HG02852 (cell line): ENCODE results near the gene TOMM7.
"Not testable (repeated sequence)": the region's sequence is repeated elsewhere in the genome, so short reads cannot be mapped to it uniquely, and the experiment has no call there.

Experiments
- ATAC-seq: cut with Tn5 transposase; IDR thresholded peaks from one replicate; pipeline ENCODE4 v1.9.1; 2021; ENCODE audit warnings: mild to moderate bottlenecking, moderate library complexity; ENCODE audit not compliant: unreplicated experiment

The TOMM7 gene

DNA sequence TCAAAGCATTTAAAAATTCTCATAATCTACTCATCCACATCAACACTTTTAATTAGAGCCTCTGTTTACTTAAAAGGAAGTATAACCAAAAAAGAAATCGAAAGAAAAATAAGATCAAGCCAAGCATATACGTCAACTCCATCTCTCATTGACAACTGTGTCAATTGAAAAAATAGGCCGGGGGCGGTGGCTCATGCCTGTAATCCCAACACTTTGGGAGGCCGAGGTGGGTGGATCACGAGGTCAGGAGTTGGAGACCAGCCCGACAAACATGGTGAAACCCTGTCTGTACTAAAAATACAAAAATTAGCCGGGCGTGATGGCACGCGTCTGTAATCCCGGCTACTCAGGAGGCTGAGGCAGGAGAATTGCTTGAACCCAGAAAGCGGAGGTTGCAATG, 32.0 kb downstream of the TOMM7 start:
- not testable (repeated sequence) for ATAC-seq

DNA sequence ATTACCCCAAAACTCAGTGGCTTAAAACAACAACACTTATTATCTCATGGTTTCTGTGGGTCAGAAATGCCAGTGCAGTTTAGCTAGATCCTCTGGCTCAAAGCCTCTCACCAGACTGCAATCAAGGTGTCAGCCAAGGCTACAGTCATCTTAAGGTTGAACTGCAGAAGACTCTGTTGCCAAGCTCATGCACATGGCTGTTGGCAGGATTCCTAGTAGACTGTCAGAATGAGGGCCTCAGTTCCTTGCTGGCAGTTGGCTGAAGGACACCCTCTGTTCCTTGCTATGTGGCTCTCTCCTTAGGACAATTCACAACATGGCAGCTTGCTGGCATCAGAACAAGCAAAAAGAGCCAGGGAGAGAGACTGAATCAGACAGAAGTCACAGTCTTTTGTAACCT, 34.7 kb downstream of the TOMM7 start:
- no peak for ATAC-seq

DNA sequence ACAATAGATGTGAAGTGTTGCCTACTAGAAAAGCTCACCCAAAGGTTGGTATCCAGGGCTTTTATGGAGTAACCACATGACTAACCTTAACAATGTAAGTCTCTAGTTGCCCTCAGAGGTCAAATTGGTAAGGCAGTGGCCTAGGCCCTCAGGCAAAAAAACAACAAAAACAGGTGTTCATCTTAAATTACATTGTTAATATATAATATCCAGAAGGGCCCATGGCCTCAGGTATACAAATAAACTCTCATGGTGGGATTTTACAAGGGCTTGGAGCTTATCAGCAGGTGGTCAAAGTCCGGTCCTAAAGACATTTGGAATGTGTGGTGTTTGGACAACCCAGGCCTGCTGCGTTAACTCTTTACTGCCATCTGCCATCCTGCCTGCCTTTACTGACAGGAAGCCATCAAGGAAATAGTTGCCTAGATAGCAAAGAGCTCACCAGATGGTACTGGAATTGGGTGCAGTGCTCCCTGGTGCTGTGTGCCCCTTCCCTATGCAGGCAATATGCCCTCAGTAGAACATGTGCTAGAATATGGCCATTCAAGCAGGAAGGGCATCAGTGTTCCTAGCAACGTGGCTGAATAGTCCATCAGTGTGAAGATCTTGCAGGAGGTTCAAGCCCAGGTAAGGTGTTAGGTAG, 36.2 kb downstream of the TOMM7 start:
- ATAC-seq = no peak

DNA sequence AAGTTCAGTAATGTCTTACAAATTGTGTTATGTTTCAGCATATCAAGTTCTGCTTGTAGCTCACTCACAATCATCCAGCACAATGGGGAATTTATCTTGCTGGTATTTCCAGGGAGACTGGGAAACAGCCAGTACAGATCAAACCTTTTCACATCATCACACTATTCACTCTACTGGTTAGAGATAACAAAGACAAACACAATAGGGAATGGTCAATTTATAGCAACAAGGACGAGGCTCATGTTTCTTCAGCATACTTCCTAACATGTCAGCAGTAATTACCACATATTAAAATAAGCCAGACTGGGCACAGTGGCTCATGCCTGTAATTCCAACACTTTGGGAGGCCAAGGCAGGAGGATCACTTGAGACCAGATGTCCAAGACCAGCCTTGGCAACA, 38.3 kb downstream of the TOMM7 start:
- ATAC-seq = no peak

DNA sequence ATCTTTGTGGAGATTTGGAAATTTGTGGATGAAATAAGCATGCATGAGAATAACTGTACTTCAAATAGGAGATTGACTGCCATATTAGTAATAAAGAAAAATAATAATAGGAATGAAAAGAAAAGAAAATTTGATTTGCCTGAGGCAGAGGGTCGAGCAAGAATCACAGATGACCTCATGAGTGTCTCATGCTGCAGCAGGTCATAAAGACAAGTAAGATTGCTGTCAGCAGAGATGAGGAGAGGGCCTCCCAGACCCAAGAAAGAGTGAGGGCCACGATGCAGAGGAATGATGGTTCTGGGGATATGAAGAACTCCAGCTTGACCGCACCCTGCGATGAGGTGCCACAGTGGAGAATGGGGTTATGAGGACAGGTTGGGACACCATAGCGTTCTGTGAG, 39.2 kb downstream of the TOMM7 start:
- no peak for ATAC-seq

DNA sequence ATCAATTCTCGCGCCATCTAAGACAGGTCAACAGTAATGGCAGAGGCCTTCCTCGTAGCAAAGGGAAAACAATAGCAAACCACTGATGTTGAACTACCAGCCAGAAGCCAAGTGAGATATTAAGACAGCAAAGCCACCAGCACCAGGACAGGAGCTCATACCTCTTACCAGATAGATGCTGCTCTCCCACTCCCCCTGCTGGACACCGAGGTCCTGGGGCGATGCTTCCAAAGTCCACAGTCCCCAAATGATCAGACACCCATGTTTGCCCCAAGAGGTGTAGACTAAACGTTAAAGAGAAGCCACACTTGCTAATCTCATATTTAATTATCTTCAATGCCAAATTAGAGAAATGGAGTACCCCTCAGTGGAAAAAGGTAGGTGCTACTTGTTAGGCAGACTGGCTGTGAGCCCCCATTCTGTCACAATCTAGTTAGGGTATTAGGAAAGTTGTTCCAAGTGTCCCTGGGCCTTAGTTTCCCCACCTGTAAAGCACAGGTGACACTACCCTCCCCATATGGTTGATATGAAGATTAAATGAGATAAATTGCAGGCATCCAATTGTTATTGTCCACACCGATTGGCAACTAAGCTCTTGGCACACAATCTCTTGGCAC, 39.9 kb downstream of the TOMM7 start:
- ATAC-seq = peak; percentile 71

DNA sequence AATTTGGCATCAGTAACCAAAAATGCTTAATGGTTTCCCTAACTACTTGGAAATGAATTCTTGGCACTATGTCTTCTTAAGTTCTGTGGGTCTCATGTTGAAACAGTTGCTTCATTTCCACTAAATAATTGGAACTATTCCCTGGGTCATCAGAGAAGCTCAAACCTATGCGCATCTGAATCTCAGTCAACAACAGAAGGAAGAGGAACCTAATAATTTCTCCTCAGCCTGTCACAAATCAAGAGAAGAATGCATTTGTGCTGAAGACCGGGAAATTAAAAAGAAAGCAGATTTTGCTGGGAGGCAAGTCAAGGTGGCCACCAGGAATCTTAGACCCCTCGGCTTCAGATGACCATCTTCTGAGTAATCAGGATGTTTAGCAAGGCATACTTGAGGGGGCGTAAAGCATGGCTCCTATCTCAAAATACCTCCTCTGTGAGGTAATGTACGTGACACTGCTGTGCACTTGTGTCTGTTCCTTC, 41.4 kb downstream of the TOMM7 start:
- no peak for ATAC-seq

DNA sequence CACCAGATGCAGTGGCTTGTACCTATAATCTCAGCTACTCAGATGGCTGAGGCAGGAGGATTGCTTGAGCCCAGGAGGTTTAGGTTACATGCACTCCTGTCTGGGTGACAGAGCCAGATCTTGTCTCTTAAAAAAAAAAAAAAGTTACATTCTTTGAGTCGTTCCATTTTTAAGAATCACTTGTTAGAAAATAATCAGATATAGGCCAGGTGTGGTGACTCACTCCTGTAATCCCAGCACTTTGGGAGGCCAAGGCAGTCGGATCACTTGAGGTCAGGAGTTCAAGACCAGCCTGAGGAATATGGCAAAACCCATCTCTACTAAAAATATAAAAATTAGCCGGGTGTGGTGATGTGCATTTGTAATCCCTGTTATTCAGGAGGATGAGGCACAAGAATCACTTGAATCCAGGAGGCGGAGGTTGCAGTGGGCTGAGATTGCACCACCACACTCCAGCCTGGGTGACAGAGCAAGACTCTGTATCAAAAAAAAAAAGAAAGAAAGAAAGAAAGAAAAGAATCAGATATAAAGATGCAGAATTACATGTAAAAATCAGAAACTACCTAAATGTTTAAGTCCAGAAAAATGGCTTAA, 42.8 kb downstream of the TOMM7 start:
- not testable (repeated sequence) for ATAC-seq

DNA sequence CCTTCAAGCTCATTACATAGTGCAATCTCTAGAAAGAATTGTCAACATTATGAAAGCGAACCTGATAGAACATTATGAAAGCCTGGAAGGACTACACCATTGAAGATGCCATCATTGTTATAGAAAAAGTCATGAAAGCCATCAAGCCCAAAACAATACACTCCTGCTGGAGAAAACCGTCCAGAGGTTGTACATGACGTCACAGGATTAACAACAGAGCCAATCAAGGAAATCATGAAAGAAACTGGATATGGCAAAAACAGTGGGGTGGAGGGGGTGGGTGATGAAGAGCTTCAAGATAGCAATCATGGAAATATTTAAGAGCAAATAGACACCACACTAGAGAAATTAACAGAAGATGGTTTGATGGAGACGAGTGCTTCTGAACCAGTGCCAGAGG, 45.7 kb downstream of the TOMM7 start:
- no peak for ATAC-seq

DNA sequence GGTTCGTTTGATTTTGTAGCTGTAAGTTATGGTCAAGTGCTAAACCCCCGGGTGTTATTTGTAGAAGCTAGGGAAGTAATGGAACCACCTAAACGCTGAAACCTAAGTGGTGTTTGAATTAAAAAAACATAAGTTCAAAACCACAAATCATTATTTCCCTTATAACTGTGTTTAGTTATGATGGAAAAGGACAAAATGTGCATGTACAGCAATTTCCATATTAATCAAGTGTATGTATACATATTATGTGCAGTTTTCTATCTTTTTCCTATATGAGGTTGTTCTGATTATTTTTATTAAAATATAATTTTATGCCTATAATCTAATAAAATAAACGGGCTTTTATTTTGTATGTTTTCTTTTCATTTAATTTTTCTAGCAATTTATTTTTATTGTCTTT, 49.8 kb downstream of the TOMM7 start:
- no peak for ATAC-seq

DNA sequence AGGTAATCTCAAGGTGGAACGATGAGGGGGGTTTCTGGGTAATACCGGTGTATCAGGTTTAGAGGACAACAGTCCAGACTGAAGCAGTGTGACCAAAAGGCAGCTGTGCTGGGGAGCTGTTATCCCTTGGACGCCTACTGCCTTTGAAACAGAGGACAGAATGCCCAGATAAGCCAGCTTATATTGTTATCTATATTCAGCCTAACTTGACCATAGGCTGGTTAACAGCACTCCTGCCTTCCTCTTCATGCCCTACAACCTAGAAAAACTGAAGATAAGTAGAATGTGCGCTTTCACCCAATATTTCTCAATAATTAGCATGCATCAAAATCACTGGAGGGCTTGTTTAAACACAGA, 50.8 kb downstream of the TOMM7 start:
- ATAC-seq = no peak

DNA sequence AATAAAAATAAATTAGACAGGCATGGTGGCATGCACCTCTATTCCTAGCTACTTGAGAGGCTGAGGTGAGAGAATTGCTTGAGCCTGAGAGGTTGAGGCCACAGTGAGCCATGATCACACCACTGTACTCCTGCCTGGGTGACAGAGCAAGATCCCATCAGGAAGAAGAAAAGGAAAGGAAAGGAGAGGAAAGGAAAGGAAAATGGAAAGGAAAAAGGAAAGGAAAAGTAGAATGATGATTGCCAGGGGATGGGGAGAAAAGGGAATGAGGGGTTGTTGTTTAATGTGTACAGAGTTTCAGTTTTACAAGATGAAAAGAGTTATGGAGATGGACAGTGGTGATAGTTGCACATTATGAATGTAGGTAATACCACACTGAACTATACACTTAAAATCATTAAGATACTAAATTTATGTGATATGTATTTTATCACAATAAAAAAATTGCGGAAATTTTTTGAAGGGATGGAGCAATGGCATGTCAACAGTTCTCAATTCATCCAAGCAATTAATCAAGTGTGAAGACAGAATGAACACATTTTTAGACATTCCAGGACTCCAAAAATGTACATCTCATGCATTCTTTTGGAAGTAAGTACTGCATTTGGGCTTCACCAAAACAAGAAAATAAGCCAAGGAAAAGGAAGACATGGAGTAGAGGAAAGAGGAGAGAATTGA, 51.3 kb downstream of the TOMM7 start:
- ATAC-seq = no peak

DNA sequence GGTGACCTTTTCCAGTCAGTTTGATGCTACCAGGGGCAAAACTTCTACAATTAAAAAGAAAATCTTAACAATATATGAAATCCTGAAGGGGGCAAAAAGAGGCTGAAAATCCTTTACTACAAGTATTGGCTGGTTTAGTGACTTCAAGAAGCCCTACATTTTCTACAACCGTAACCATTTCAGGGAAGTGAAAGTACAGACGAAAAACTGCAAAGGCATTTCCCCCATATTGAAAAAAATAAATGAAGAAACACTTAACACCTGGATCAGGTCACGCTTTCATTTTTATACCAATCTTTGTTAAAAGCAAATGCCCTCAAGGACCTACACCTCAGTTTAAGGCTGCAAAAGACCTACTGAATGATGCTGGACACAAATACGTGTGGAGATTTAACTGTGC, 57.0 kb downstream of the TOMM7 start:
- ATAC-seq = peak; percentile 83
